Endodermal cell (in vitro differentiated cells): Measurements from ENCODE around the gene USP48. TPM values are rescaled to one million over a fixed set of nuclear protein-coding genes. Genes with fewer than 3 reads are reported as not detected.

Source experiments
- DNase-seq: peaks from one replicate; pipeline ENCODE4 v3.0.0-alpha.2; 2017
- H3K27ac ChIP-seq: 2 replicates; pipeline ENCODE4 v1.5.1; 2013; ENCODE audit warnings: mild to moderate bottlenecking, low read depth, low read length, moderate library complexity
- H3K27me3 ChIP-seq: 2 replicates; pipeline ENCODE4 v1.6.1; 2013; ENCODE audit warnings: mild to moderate bottlenecking, low read length, moderate library complexity; ENCODE audit not compliant: insufficient read depth, control insufficient read depth, poor library complexity, severe bottlenecking
- H3K36me3 ChIP-seq: 2 replicates; pipeline ENCODE4 v1.7.0; 2013; ENCODE audit warnings: mild to moderate bottlenecking, low read length, moderate library complexity; ENCODE audit not compliant: control insufficient read depth, insufficient read depth
- H3K4me1 ChIP-seq: one replicate; pipeline ENCODE4 v1.7.0; 2013; ENCODE audit warnings: low read length; ENCODE audit not compliant: control insufficient read depth, insufficient read depth
- H3K4me3 ChIP-seq: 2 replicates; pipeline ENCODE4 v1.5.1; 2013; ENCODE audit warnings: mild to moderate bottlenecking, low read length, moderate library complexity
- H3K9ac ChIP-seq: 2 replicates; pipeline ENCODE4 v1.6.1; 2013; ENCODE audit warnings: mild to moderate bottlenecking, low read length, moderate library complexity; ENCODE audit not compliant: poor library complexity, severe bottlenecking; ENCODE audit errors: extremely low read depth
- H3K9me3 ChIP-seq: 2 replicates; pipeline ENCODE4 v1.6.1; 2013; ENCODE audit warnings: mild to moderate bottlenecking, low read length, moderate library complexity; ENCODE audit not compliant: control insufficient read depth
- H3K27ac Mint-ChIP-seq: 2 replicates; pipeline ENCODE4 v1.8.0; 2020; ENCODE audit warnings: mixed read lengths
- H3K27me3 Mint-ChIP-seq: 2 replicates; pipeline ENCODE4 v1.8.0; 2021; ENCODE audit warnings: mild to moderate bottlenecking, mixed read lengths; ENCODE audit not compliant: insufficient read depth
- H3K36me3 Mint-ChIP-seq: 2 replicates; pipeline ENCODE4 v1.8.0; 2020; ENCODE audit warnings: low read depth, mixed read lengths
- H3K4me1 Mint-ChIP-seq: 2 replicates; pipeline ENCODE4 v1.8.0; 2020; ENCODE audit warnings: mixed read lengths
- H3K4me3 Mint-ChIP-seq: 2 replicates; pipeline ENCODE4 v1.8.0; 2020; ENCODE audit warnings: mild to moderate bottlenecking, moderate library complexity, mixed read lengths
- H3K9me3 Mint-ChIP-seq: 2 replicates; pipeline ENCODE4 v1.8.0; 2020; ENCODE audit warnings: mild to moderate bottlenecking, mixed read lengths
- CTCF ChIP-seq: fragments of 200-600 bp; sonication (generic); conservative IDR thresholded peaks from 2 replicates; pipeline ENCODE4 v1.5.0; 2021; ENCODE audit warnings: antibody characterized with exemption, mild to moderate bottlenecking
- WGBS, 2 experiments: methylation state at CpG; one replicate each; pipeline versions ENCODE4 v1.1.5 to v1.1.7; 2013; ENCODE audit warnings: missing lambda C conversion rate in 2 of 2, mixed read lengths in 1 of 2; ENCODE audit not compliant: insufficient coverage in 1 of 2, insufficient read length in 1 of 2; 5-methylcytosine and 5-hydroxymethylcytosine counted together
- total RNA-seq, 2 donors: library from RNA; stranded (reverse); fragmentation: NEBNext Ultra II Directional in 1 of 2; extraction: Animal tissue kit (Norgen Biotek cat#: 25700) in 1 of 2; gene quantifications; 2 replicates in 1 of 2; 3 replicates in 1 of 2; pipeline ENCODE4 v1.2.1, GENCODE V29; 2021

The USP48 gene
- total RNA-seq, 2 donors from 2014 or later: 73.8 to 78.6 TPM

GRCh38 chr1:21638531-21639341 is 144.2 kb downstream of the USP48 start:
- 40 to 59% methylated on average over 7 to 10 of the region's 10 CpGs for WGBS, 2 experiments
- peak; percentile 82 for DNase-seq
- Mint-ChIP-seq H3K4me1 (peaks cover 33% of the 10 kb centered on the region), H3K36me3 (no peaks in the 10 kb centered on the region), H3K4me3 (no peak overlapping the region), H3K27me3 (no peaks in the 10 kb centered on the region), H3K9me3 (no peaks in the 10 kb centered on the region), H3K27ac (peak overlapping the region; percentile 81)
- peaks cover 17% of the 10 kb centered on the region for H3K4me1 ChIP-seq
- H3K4me3 ChIP-seq: no peak overlapping the region
- no peak overlapping the region for H3K27ac ChIP-seq
- H3K9ac ChIP-seq: no peak overlapping the region
- no peaks in the 10 kb centered on the region for H3K36me3 ChIP-seq
- H3K27me3 ChIP-seq: no peaks in the 10 kb centered on the region
- H3K9me3 ChIP-seq: no peaks in the 10 kb centered on the region
- no peak for TF ChIP-seq CTCF

GRCh38 chr1:21637514-21637913 is 145.4 kb downstream of the USP48 start:
- peaks cover 38% of the 10 kb centered on the region for H3K4me1 Mint-ChIP-seq
- no peaks in the 10 kb centered on the region for H3K27me3 Mint-ChIP-seq
- H3K27ac Mint-ChIP-seq: no peak overlapping the region
- no peaks in the 10 kb centered on the region for H3K36me3 Mint-ChIP-seq
- H3K4me1 ChIP-seq: peaks cover 17% of the 10 kb centered on the region
- no peaks in the 10 kb centered on the region for H3K9me3 ChIP-seq
- no peak for DNase-seq
- no peak overlapping the region for H3K4me3 Mint-ChIP-seq
- no peak overlapping the region for H3K4me3 ChIP-seq
- no peak overlapping the region for H3K9ac ChIP-seq
- WGBS, 2 experiments: 88 to 100% methylated on average over 2 to 6 of the region's 6 CpGs
- H3K36me3 ChIP-seq: no peaks in the 10 kb centered on the region
- H3K27me3 ChIP-seq: no peaks in the 10 kb centered on the region
- H3K27ac ChIP-seq: no peak overlapping the region
- no peak for TF ChIP-seq CTCF
- H3K9me3 Mint-ChIP-seq: no peaks in the 10 kb centered on the region

- no peak for TF ChIP-seq CTCF
- Histone ChIP-seq H3K27ac (no peak overlapping the region), H3K9ac (no peak overlapping the region), H3K27me3 (no peaks in the 10 kb centered on the region), H3K4me3 (no peak overlapping the region), H3K4me1 (peaks cover 17% of the 10 kb centered on the region), H3K9me3 (no peaks in the 10 kb centered on the region), H3K36me3 (no peaks in the 10 kb centered on the region)
- H3K27me3 Mint-ChIP-seq: no peaks in the 10 kb centered on the region
- DNase-seq: no peak
- no peaks in the 10 kb centered on the region for H3K36me3 Mint-ChIP-seq
- 90 to 100% methylated on average over 2 of the region's 2 CpGs for WGBS, 2 experiments
- H3K4me1 Mint-ChIP-seq: peaks cover 42% of the 10 kb centered on the region
- H3K9me3 Mint-ChIP-seq: no peaks in the 10 kb centered on the region
- H3K27ac Mint-ChIP-seq: no peak overlapping the region
- H3K4me3 Mint-ChIP-seq: no peak overlapping the region
These were observed 146.9 kb downstream of the USP48 start for GRCh38 chr1:21636029-21636428.
